Activated CD8-positive, alpha-beta memory T cell treated with anti-CD3 and anti-CD28 coated beads for 48 hours (primary cell): Measurements from ENCODE around the gene SH3GL1.

Experiments
- DNase-seq, 3 experiments: peaks; one replicate each; pipeline ENCODE4 v3.0.0-alpha.2; 2020; ENCODE audit warnings: low read depth in 2 of 3, low spot score in 2 of 3

The SH3GL1 gene

DNA sequence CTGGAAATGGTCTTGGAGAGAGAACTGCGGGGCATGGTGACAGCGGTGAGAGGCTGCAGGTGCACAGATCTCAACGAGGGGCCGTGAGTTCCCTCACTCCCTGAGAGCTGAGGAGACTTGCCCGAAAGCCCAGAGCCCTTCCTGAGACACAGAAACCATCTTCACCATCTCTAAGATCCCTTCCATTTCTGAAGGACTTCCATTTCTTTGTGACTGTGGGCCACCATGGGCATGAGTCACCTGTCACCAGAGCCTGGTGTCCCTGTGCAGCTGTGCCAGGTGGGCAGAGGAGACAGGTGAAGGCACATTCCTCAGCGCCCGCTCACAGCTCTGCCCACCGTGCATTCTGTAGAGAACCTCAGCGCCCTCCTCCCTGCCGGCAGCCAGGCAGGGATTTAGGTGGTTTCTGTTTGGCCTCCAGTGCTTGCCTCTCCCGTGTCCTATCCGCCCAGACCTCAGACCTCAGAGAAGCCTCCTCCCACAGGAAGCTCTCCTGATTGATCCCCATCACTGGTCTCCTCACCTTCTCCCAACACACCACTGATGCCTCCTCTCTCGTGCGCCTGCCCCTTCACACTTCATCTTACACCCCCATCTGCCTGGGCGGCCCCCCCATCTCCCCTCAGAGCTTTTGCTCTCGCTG is 24.2 kb downstream of the SH3GL1 start:
- no peak for DNase-seq

DNA sequence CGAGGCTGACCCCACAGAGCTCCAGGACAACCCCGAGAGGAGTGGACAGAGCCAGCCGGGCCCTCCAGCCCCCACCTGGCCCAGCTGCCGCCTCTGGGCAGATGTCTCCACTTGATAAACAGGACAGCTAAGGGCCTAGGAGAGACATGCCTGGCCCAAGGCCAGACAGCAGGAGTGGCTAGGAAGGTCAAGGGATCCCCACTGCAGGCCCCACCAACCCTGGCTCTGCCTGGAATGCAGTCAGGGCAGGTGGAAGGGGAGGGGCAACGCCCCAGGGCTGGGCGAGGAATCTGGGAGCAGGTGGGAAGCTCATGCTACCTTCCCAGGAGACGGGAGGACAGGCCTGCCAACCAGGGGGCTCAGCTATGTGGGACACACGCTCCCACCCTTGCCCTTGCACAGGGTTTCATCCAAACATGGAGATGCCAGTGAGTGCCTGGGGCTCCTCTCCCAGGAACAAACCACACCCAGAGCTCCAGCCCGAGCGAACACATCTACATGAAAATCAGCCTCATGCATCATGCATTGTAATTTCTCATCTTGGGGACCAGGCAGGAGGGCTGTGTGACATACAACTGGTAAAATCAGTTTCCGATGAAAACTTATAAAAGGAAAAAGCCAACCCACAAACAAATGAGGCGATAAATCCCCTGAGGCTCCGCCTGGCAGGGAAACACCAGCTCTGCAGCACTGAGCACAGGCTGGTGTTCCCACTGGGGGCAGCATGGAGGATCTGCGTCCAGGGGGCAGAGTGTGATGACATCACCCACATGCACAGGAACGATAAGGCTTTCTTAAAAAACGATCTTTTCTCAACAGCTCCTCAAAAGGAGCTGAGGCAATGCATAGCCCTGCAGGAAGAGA is 25.0 kb downstream of the SH3GL1 start:
- DNase-seq: no peak

DNA sequence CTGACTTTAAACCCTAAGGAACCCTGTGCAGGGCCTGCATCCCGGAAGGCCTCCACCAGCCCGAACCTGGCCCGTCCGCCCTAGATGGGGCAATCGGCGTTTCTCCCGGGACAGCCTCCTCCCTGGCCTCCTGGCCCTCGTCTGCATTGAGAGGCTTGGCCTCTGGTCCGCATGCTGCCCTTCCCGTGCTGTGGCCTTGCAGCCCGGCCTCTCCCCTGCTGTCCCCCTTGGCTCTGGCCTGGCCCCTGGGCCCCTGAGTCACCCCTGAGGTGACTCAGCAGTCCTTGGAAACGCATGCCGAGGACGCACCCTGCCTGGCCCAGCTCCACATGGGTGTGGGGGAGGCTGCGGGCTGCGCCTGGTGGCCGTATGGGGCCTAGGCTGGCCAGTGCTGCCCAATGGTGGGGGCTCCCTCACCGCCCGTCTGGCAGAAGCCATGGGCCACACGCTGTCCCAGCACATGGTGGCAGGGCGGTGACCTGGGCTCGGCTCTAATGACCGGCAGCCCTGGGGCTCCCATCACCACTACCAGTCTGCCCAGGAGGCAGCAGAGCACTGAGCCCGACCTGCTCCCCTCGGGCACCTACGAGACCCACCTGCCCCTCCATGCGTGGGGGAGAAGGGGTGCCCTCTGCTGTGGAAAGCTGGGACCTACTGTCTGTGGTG is 25.7 kb downstream of the SH3GL1 start:
- DNase-seq: no peak

DNA sequence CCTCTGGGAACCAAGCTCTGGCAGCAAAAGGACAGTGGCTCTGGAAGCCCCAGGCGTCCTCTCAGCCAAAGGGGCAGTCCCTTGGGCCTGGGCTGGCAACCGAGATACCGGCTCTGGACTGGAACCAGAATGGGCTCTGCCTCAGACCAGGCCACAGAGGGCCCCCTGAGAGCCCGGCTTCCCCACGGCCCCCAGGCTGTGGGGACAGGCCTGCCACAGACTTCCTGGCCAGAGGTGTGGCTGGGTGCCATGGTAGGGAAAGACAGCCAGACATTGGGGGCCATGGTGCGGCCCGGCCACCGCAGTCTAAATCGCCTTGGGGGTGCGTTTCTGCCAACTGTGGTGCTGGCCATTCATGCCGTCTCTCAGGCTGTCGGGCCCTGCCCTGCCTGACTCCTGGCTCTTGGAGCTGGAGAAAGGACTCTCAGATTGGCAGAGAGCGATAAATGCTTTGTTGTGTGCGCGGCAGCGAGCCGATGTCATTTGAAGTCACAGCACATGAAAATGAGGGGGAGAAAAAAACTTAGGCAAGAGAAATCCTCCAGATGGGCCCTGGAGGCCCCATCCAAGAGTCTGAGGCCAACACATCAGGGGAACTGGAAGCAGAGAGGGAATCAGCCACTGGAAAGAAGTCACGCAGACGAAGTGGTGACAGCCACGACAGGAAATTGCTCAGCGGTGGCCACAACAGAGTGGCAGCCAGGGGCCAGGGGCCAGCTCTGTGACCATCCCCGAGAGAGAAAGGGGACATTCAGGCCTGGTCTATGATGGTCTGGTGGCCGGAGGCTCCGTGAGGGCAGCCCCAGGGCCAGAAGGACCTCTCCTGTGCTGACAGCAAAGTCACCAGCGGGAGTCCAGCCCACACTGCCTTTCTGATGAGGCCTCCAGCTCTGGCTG is 26.5 kb downstream of the SH3GL1 start:
- no peak for DNase-seq

DNA sequence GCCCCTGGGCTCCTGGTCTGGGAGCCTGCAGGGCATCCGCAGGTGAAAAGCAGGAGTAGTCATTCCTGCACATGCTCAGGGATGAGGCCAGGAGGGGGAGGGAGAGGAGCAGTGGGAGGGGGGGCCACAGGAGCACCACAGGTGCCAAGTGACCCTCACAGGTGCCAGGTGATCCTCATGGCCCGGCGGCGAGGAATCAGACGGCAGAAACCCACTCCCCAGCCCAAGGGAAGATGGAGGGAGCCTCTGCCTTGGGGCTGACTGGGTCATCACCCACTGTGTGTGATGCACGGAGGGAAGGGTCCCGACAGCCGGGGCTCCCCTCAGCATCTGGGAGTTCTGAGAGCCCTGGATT is 27.4 kb downstream of the SH3GL1 start:
- DNase-seq: no peak

DNA sequence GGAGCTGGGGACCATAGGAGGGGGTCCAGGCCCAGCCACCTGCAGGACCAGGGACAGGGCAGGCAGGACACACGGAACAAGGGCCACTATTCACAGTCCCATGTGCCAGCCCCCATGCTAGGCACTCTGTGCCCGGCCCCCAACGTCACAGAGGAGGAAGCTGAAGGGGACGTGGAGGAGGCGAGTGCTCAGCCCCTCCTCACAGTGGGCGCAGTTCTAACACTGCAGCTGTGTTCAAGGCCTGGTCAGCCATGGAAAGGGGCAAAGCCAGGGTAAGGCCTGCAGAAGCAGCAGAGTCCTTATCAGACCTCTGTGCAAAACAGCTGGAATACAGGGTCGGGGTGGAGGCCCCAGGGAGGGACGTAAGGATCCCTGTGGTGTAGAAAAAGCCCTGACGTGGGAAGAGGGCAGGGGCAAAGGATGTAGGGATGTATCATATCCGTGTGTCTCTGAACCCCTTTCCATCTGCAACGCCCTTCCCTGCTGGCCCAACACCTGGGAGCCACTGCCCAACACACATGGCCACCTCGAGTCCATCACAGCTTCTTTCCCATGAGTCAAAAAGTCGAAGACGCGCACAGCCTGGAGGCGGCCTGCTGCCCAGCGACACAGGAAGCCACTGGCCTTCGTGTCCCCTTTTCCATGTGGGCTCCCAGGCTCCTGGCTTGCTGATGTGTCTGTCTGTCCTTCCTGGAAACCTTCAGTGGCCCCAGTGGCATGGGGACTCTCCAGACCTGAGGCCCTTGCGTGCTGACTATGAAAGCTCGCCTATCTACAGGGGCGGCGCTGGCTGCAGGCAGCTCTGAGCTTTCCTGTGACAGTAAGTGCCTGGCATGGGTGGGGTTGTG is 28.0 kb downstream of the SH3GL1 start:
- no peak for DNase-seq

DNA sequence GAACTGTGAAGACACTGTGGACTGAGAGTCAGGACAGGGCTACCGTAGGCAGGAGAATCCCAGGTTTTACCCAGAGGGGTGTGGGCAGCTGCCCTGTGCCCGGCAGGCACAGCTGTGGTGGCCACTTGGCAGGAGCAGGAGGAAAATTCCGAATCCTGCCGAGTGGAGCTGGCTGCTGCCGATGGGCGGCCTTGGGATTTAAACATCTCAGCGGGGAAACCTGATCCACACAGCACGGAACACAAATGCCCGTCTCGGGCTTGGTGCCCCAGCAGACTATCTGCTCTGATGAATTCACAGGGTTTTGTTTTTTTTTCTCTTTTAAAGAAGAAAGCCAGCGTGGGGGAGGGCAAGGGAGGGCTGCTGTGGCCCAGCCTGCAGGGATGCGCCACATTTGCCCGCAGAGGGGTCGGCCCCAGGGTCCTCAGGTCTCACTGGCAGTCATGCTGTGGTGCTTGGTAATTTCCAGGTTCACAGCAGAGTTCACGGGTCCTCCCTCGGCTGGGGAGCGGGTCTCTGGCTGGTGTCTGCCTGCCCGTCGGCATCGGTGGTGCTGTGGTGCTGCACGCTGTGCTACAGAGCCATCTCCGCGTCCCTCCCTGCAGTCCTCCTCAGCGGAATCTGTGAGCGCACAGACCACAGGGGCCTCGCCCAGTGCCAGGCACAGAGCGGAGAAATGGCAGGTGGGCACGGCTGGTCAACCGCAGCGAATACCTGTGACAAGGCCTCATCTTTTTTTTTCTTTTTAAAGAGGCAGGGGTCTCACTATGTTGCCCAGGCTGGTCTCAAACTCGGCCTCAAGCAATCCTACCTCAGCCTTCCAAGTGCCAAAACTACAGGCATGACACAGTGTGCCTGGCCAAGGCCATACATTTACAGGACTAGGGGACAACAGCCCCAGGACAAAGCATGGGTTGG is 28.8 kb downstream of the SH3GL1 start:
- no peak for DNase-seq

DNA sequence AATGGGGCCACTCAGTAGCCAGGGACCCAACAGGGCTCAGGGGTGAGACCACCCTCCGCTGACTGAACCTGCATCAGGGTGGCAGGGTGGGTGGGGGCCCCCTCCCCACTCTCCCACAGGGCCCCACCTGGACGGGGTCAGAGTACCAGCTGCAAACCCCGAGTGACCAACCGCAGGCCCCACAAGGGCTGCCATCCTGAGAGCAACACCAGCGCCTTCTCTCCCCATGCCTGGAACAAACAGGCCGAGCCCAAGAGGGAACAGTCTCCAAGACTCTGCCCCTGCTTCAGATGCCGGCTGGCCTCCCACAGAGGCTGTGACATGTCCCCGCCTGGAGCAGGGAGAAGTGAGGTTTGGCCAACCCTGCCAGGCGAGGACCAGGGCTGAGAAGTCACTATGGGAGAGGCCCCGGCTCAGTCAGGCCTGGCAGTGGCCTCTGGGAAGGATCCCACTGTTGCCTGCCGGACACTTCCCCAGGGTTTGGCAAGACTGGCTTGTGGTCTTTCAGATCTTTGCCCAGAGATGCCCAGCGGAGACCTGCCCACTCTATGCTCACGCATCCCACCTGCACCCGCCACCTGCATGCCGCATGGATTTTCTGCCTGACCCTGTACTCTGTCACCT is 29.8 kb downstream of the SH3GL1 start:
- DNase-seq: no peak

DNA sequence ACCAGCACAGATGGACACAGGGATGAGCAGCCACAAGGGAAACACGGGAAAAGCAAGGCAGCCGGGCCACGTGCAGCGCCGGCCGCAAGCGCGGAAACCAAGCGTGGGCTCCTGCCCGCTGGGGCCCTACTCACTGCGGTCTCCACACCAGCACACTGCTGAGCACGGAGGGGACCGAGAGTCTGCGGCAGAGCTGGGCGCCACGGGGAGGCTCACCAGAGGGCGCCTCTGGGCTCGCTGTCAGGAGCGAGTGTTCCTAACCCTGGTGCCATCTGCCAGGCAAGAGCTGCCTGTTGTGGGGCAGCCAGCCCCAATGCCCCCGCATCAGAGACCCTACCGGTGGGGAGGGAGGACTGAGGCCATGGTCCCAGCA is 30.5 kb downstream of the SH3GL1 start:
- DNase-seq: peak; percentile 54 to 69 (median 55)

DNA sequence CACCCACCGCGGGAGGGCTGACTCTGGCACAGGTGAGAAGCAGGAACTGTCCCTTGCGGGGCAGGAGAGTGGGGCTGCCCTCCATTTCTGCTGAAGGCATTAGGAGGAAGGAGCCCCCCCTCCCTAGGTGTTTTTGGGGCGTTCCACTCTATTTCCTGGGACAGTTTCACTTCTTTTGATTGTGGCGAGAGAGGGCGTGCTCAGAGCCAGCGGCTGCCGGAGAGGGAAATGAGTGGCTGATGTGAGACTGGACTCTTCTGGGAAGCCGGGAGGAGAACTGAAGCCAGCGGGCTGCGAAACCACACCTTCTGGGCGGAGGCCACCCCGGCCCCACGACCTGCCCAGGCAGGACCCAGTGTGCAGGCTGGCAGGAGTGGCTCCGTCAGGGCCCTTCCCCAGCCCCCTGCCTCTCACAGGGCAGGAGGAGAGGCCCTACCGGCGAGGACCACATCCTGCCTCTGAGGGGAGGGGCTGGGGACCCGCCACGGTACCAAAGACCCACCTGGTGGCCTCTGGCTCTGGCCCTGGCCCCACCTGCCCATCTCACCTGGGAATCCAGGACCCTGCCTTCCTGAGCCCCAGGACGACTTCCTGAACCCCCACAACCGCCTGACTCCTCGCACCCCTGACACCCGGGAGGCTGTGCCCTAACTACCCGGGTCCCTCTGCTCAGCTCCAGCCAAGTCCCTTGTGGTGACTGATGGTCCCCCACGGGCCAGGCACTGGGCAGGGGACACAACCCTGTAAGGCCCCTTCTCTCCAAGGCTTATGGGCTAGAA is 31.0 kb downstream of the SH3GL1 start:
- DNase-seq: peak; percentile 39 to 57 (median 55)

DNA sequence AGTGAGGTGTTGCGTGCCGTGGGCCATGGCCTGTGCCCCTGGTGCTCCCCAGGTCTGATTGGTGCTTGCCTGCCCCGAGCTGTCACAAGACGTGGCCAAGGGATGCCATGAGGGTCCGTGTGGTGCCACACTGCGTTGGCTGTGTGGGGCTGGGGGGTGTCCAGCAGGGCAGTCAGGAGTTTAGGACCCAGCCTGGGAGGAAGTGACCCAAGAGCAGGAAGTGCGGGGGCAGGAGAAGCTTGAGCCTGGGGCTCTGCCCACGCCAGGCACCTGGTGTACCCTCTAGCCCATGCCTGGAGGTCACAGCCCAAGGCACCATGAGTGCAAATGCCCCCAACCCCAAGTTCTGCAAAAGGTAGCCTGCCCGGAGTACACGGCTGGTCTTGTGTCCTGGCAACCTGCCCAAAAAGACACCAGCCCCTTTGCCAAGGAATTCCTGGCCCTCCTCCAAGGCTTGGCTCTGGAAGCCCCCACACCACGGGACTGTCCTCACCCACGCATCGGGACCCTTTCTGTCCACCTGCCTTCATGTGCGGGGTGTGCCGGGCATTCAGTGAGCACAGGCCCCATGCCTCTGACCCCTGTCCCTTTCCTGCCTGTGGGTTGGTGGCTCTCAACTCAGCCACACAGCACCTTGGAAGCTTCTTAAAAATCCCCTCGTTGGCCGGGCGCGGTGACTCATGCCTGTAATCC is 32.1 kb downstream of the SH3GL1 start:
- DNase-seq: no peak

DNA sequence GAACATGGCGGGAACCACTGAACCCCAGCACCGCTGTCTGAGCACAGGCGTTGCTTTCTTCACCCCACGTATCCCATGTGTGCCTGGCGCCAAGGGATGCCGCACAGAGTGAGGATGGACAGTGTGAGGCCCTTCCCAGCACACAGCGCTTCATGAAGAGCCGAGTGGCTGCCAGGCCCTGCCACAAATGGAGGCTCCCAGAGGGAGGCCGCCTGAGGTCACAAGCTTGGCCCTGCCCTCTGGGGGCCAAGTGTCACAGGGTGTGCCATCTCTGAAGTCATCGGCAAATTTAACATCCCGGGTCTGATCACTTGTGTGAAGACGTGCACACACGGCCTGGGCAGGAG is 32.6 kb downstream of the SH3GL1 start:
- DNase-seq: no peak

DNA sequence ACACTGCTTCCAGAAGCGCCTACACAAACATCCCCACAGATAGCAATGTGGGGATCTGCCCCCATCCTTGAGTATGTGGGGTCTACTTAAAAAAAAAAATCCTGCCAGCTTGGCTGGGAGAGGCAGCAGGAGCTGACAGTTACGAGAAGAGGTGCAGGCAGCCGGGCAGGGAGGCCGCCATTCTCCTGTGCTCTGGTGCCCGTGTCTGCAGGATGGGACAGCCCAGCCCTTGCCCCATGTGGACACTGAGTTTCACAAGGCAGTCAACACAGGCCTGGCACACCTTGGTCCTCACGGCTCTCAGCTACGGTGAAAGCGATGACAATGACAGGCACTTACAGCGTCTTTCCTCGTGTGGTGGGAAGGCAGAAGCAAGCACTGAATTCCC is 33.0 kb downstream of the SH3GL1 start:
- DNase-seq: no peak

DNA sequence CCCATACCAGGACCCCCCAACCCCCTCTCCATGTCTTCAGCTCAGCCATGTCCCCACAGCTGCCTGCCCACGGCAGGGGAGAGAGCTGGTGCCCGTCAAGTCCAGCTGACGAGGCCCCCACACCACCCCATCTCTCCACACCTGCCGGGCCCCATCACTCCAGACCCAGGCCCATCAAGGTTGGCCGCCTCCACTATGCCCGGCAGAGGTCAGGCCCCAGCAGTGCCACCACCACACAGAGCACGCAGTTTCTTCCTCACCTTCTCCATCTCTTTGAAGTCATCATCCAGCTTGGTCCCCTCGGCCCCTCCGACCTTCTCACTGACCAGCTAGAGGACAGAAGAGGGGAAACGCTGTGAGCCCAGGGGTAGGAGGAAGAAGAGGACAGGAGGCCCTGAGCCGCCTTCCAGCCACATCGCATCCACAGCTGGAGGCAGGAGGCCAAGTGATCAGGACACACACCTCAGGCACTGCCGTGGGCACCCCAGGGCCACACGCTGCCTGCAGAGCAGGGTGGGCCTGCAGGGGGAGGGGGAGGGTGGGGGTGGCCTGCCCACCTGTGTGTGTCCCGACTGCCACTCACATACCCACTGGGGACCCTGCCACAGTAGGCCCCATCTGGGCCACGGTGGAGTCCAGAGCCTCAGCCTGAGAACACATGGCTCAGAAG is 33.5 kb downstream of the SH3GL1 start:
- DNase-seq: no peak

DNA sequence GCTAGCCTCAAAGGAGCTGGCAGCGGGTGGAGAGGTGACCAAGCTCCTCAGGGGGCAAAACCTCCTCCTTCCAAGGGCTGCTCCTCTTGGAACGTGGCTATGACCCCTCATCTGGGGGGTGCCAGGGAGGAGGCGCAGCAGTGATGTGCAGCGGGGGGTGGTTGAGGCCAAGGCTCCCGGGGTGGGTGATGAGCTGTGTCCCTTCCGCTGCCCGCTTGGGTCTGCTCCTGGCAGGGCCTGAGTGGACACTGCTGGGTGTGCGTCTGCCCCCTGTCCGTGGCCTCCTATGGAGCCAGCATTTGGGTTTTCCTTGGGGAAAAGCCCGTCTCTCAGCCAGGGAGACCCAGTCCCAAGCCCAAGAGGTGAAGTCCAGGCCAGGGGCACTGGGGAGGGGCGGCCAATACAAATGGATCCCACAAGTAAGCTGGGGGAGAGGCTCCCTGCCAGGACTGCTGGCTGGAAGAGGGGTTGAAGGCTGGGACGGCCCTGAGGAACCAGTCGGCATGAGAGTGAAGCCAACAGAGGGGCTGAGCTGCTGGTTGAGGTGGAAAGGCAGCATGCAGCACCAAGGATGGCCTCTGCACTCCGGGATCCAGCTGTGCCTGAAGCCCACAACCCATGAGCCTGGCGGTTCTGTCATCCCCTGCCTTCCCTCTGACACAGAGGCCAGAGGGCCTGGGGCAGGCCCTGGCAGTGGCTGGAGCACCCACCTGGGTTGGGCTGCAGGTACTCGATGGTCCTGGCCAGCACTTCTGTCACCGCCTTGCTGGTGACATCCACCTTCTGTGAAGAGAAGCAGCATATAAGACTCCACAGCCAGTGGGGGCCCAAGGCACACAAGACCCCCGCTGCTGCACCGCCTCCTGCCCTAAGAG is 34.3 kb downstream of the SH3GL1 start:
- DNase-seq: no peak

DNA sequence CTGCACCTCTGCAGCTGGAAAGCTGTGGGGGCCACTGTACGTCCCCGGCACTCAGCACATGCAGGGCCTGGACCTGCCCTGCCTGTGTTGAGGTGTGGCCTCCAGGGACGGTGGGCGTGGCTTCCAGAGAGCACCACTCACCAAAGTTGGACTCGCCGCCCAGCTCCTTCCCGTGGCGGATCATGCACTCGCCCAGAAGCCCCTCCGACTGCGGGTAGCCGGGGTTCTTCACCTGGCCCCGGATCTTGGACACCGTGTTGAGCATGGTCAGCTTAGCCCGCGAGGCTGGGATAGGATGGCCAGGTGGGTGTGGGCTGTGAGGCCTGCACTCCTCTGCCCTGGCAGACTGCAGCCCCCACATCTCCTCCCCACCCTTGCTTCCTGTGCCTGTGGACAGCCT is 35.0 kb downstream of the SH3GL1 start:
- no peak for DNase-seq
